GM19240 (cell line): ENCODE results near the gene SIX5.
"Not testable (repeated sequence)": the region's sequence is repeated elsewhere in the genome, so short reads cannot be mapped to it uniquely, and the experiment has no call there.

Experiments
- DNase-seq: peaks from one replicate; pipeline ENCODE4 v3.0.0; 2011; ENCODE audit warnings: low spot score; ENCODE audit not compliant: insufficient read length

The SIX5 gene

GRCh38 chr19:45768984-45769782 lies at the start of gene SIX5:
SIX5 (minus strand) TSS chr19:45769252; CDS start chr19:45768844, 408 bp downstream.
- DNase-seq = peak; percentile 97

GRCh38 chr19:45817725-45818301 lies 48.8 kb upstream of the SIX5 start:
- DNase-seq = no peak

GRCh38 chr19:45817010-45817724 lies 48.1 kb upstream of the SIX5 start:
- DNase-seq = peak; percentile 100

GRCh38 chr19:45816236-45817009 lies 47.4 kb upstream of the SIX5 start:
- no peak for DNase-seq

GRCh38 chr19:45815481-45816216 lies 46.6 kb upstream of the SIX5 start:
- DNase-seq = no peak

GRCh38 chr19:45814851-45815480 lies 45.9 kb upstream of the SIX5 start, which contains the start of gene RSPH6A:
RSPH6A (minus strand) TSS chr19:45815308; CDS start chr19:45815176, 132 bp downstream.
- DNase-seq = no peak

GRCh38 chr19:45814166-45814780 lies 45.2 kb upstream of the SIX5 start:
- DNase-seq = no peak

- no peak for DNase-seq
These were observed 43.2 kb upstream of the SIX5 start for GRCh38 chr19:45812297-45812696.

- DNase-seq = no peak
These were observed 40.6 kb upstream of the SIX5 start for GRCh38 chr19:45809643-45810159.

- no peak for DNase-seq
These were observed 36.7 kb upstream of the SIX5 start for GRCh38 chr19:45805719-45806118.

GRCh38 chr19:45804959-45805230 lies 35.8 kb upstream of the SIX5 start:
- DNase-seq = no peak

- DNase-seq = no peak
These were observed 35.3 kb upstream of the SIX5 start for GRCh38 chr19:45804140-45804958.

GRCh38 chr19:45801603-45802175 lies 32.6 kb upstream of the SIX5 start:
- DNase-seq = no peak

GRCh38 chr19:45800070-45800553 lies 31.1 kb upstream of the SIX5 start:
- no peak for DNase-seq

GRCh38 chr19:45799541-45799940 lies 30.5 kb upstream of the SIX5 start:
- not testable (repeated sequence) for DNase-seq

GRCh38 chr19:45798995-45799517 lies 30.0 kb upstream of the SIX5 start:
- DNase-seq = peak; percentile 78

- DNase-seq = no peak
These were observed 25.6 kb upstream of the SIX5 start for GRCh38 chr19:45794627-45795026.

- DNase-seq = no peak
These were observed 24.8 kb upstream of the SIX5 start for GRCh38 chr19:45793876-45794275.
